Testis (tissue), 3 donors: ENCODE results near the gene ORMDL3. TPM values are rescaled to one million over a fixed set of nuclear protein-coding genes. Genes with fewer than 3 reads are reported as not detected.

Source experiments
- DNase-seq: peaks from one replicate; pipeline ENCODE4 v3.0.0-alpha.2; 2019
- H3K27ac ChIP-seq, 2 donors: fragments of 200-600 bp; sonication (generic); one replicate each; pipeline ENCODE4 v1.5.1; 2019
- H3K27me3 ChIP-seq: fragments of 200-600 bp; sonication (generic); one replicate; pipeline ENCODE4 v1.5.1; 2019
- H3K36me3 ChIP-seq: fragments of 200-600 bp; sonication (generic); one replicate; pipeline ENCODE4 v1.5.1; 2017; ENCODE audit warnings: low read depth; ENCODE audit errors: missing control alignments
- H3K4me1 ChIP-seq: fragments of 200-600 bp; sonication (generic); one replicate; pipeline ENCODE4 v1.5.1; 2019
- H3K4me3 ChIP-seq, 2 donors: fragments of 200-600 bp; sonication (generic); one replicate each; pipeline ENCODE4 v1.5.1; 2017 to 2019
- H3K9me3 ChIP-seq: fragments of 200-600 bp; sonication (generic); one replicate; pipeline ENCODE4 v1.5.1; 2017
- POLR2A ChIP-seq: fragments of 450-650 bp; IDR thresholded peaks from one replicate; pipeline ENCODE4 v1.6.1; 2017; ENCODE audit warnings: antibody characterized with exemption, mild to moderate bottlenecking, moderate library complexity
- WGBS, 2 donors: methylation state at CpG; one replicate each; pipeline ENCODE4 v1.1.5; 2018; 5-methylcytosine and 5-hydroxymethylcytosine counted together
- intact Hi-C: fragments of 100-400 bp; cut with DNase I; formaldehyde crosslinking; loops from one replicate; pipeline ENCODE4 v1.15.1; 2023; ENCODE audit warnings: low total_unique reads
- polyA plus RNA-seq: library from polyadenylated mRNA; stranded (reverse); fragments of 350-450 nt; fragmentation: Illumina TruSeq; extraction: RNeasy Lipid Tissue Mini Kit (QIAGEN cat#74804); gene quantifications from one replicate; pipeline ENCODE4 v1.2.3, GENCODE V29; 2014; ENCODE audit warnings: low read depth, low replicate concordance; ENCODE audit not compliant: insufficient read depth
- total RNA-seq, 2 donors: library from RNA; depleted of rRNA; stranded (reverse); fragments of >200 nt; gene quantifications; one replicate each; pipeline ENCODE4 v1.2.3, GENCODE V29; 2016
- TF ChIP-seq, protein P1 (sequence below), 3 experiments: fragments of 450-650 bp in 2 of 3; fragments of 200-600 bp in 1 of 3; sonication (generic) in 1 of 3; IDR thresholded peaks; one replicate each; pipeline ENCODE4 v1.5.1; 2016 to 2019; ENCODE audit warnings: antibody characterized with exemption in 3 of 3, mild to moderate bottlenecking in 2 of 3, moderate library complexity in 1 of 3

Gene ORMDL3
- total and polyA plus RNA-seq, 3 donors from 2014 or later: 77.6 to 99.7 (median 79.0) TPM

DNA sequence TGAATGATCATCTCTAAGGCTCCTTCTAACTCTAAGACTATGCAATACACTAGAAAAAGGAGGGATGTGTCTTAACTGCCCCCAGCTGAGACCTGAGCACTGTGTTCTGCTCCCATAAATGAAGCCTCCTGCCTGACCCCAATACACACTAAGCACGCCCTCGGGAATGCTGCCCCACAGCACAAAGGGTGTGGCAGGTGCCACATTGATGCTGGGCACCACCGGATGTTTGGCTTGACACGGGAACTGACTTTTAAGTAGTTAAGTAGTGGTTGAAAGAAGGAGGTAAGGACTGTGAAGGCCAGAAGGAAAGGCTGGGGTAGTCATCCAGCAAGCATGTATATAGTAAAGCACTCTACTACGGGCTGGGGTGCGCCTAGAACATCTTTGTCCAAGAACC, 39.4 kb upstream of the ORMDL3 start:
- Histone ChIP-seq H3K9me3 (no peaks in the 10 kb centered on the region), H3K36me3 (no peaks in the 10 kb centered on the region), H3K27me3 (no peaks in the 10 kb centered on the region), H3K4me1 (no peaks in the 10 kb centered on the region), H3K27ac (no peak overlapping the region), H3K4me3 (no peak overlapping the region)
- intact Hi-C loops: no loop called here
- TF ChIP-seq, protein P1, sequence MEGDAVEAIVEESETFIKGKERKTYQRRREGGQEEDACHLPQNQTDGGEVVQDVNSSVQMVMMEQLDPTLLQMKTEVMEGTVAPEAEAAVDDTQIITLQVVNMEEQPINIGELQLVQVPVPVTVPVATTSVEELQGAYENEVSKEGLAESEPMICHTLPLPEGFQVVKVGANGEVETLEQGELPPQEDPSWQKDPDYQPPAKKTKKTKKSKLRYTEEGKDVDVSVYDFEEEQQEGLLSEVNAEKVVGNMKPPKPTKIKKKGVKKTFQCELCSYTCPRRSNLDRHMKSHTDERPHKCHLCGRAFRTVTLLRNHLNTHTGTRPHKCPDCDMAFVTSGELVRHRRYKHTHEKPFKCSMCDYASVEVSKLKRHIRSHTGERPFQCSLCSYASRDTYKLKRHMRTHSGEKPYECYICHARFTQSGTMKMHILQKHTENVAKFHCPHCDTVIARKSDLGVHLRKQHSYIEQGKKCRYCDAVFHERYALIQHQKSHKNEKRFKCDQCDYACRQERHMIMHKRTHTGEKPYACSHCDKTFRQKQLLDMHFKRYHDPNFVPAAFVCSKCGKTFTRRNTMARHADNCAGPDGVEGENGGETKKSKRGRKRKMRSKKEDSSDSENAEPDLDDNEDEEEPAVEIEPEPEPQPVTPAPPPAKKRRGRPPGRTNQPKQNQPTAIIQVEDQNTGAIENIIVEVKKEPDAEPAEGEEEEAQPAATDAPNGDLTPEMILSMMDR (IDR thresholded peaks at IDR 0.05): no peak
- 87 to 94% methylated on average over 6 of the region's 6 CpGs for WGBS, 2 donors
- no peak for DNase-seq

DNA sequence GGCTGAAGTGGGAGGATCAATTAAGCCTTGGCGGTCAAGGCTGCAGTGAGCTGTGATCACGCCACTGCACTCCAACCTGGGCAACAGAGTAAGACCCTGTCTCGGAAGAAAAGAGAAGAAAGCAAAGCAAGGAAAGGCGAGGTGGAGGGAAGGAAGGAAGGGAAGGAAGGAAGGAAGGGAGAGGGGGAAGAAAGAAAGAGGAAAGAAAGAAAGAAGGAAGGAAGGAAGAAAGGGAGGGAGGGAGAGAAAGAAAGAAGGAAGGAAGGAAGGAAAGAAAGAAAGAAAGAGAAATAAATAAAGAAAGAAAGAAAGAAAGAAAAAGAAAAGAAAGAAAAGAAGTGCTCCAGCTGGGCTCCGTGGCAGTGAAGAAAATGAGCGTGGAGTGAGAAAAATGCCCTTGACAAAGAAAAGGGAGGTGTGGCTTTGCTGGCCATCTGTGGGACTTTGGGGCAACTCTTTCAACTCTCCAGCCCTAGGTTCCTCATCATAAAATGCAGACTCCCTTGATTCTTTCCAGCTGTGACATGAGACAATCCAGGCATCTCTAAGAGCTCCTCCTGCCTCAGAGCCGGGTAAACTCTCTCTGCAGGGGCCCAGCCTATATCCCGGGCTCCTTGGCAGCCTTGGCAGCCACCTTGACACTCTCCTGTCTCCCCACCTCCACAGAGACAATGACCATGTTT, 37.8 kb upstream of the ORMDL3 start:
- Histone ChIP-seq H3K4me3 (no peak overlapping the region), H3K9me3 (no peaks in the 10 kb centered on the region), H3K36me3 (no peaks in the 10 kb centered on the region), H3K4me1 (no peaks in the 10 kb centered on the region), H3K27me3 (no peaks in the 10 kb centered on the region), H3K27ac (no peak overlapping the region)
- 64 to 66% methylated on average over 8 of the region's 8 CpGs for WGBS, 2 donors
- intact Hi-C loops: no loop called here
- no peak for DNase-seq
- TF ChIP-seq, protein P1 (IDR thresholded peaks at IDR 0.05): no peak
- TF ChIP-seq POLR2A: no peak

DNA sequence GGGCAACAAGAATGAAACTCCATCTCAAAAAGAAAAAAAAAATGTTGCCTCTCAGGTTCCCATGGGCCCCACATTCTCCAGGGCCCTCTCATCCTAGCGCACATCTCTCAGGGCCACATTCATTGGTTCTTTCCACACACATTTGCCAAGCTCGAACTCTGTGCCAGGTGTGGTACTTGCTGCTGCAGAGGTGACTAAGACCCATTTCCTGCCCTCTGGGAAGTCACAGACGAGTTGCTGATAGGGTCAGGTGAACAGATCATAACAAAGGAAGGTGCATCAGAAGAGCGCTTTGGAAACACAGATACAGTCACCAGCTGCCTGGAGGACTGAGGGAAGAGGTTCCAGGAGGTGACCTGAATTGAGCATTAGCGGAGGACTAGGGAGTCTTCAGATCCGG, 36.4 kb upstream of the ORMDL3 start:
- H3K9me3 ChIP-seq: no peaks in the 10 kb centered on the region
- H3K4me1 ChIP-seq: no peaks in the 10 kb centered on the region
- H3K36me3 ChIP-seq: no peaks in the 10 kb centered on the region
- intact Hi-C loops: no loop called here
- H3K27me3 ChIP-seq: no peaks in the 10 kb centered on the region
- no peak for DNase-seq
- WGBS, 2 donors: 81 to 84% methylated on average over 6 of the region's 6 CpGs
- no peak overlapping the region for H3K4me3 ChIP-seq
- H3K27ac ChIP-seq: no peak overlapping the region
- no peak for TF ChIP-seq POLR2A
- TF ChIP-seq, protein P1 (IDR thresholded peaks at IDR 0.05): no peak

- no peak for DNase-seq
- Histone ChIP-seq H3K9me3 (no peaks in the 10 kb centered on the region), H3K36me3 (no peaks in the 10 kb centered on the region), H3K4me1 (no peaks in the 10 kb centered on the region), H3K27me3 (no peaks in the 10 kb centered on the region), H3K27ac (no peak within 1 kb of the TSS), H3K4me3 (no peak within 1 kb of the TSS)
- no peak for TF ChIP-seq POLR2A
- TF ChIP-seq, protein P1 (IDR thresholded peaks at IDR 0.05): no peak
- 38 to 71% methylated on average over 2 to 6 of the region's 6 CpGs for WGBS, 2 donors
- intact Hi-C loops: no loop called here
Observed at GRCh38 chr17:39962642-39963220, 35.3 kb upstream of the ORMDL3 start, which contains the start of gene GSDMA. Gene GSDMA (plus strand): TSS chr17:39963004. CDS start chr17:39965688, 2,684 bp downstream.
